GM18858 (cell line): ENCODE results near the gene CCT4.
"Not testable (repeated sequence)": the region's sequence is repeated elsewhere in the genome, so short reads cannot be mapped to it uniquely, and the experiment has no call there.

Source experiments
- ATAC-seq: cut with Tn5 transposase; IDR thresholded peaks from one replicate; pipeline ENCODE4 v1.9.1; 2021; ENCODE audit not compliant: unreplicated experiment

The CCT4 gene

GRCh38 chr2:61888267-61889055 lies at the start of gene CCT4:
CCT4 (minus strand) TSS chr2:61888656; CDS start chr2:61888507, 149 bp downstream.
- ATAC-seq = peak; percentile 57

- no peak for ATAC-seq
Observed at GRCh38 chr2:61937886-61938285, 49.4 kb upstream of the CCT4 start.

- no peak for ATAC-seq
Observed at GRCh38 chr2:61937098-61937497, 48.6 kb upstream of the CCT4 start.

- no peak for ATAC-seq
Observed at GRCh38 chr2:61928826-61929461, 40.5 kb upstream of the CCT4 start.

- no peak for ATAC-seq
Observed at GRCh38 chr2:61926531-61927477, 38.3 kb upstream of the CCT4 start.

- no peak for ATAC-seq
Observed at GRCh38 chr2:61924895-61925663, 36.6 kb upstream of the CCT4 start.

- no peak for ATAC-seq
Observed at GRCh38 chr2:61922714-61923113, 34.3 kb upstream of the CCT4 start.

GRCh38 chr2:61920548-61920947 lies 32.1 kb upstream of the CCT4 start:
- ATAC-seq = no peak

- ATAC-seq = not testable (repeated sequence)
Observed at GRCh38 chr2:61914794-61915193, 26.3 kb upstream of the CCT4 start.

GRCh38 chr2:61911510-61911909 lies 23.1 kb upstream of the CCT4 start:
- ATAC-seq = no peak

- no peak for ATAC-seq
Observed at GRCh38 chr2:61910603-61911002, 22.1 kb upstream of the CCT4 start.

GRCh38 chr2:61909116-61909515 lies 20.7 kb upstream of the CCT4 start:
- ATAC-seq = no peak

GRCh38 chr2:61906186-61906470 lies 17.7 kb upstream of the CCT4 start:
- no peak for ATAC-seq

GRCh38 chr2:61905372-61906185 lies 17.1 kb upstream of the CCT4 start, which contains the start of gene COMMD1:
COMMD1 (plus strand) TSS chr2:61905674; CDS start chr2:61905679, 5 bp downstream.
- peak; percentile 97 for ATAC-seq

- ATAC-seq = no peak
Observed at GRCh38 chr2:61900281-61900680, 11.8 kb upstream of the CCT4 start.

- ATAC-seq = no peak
Observed at GRCh38 chr2:61898810-61899209, 10.4 kb upstream of the CCT4 start.

- ATAC-seq = no peak
Observed at GRCh38 chr2:61887717-61888266, 664 bp downstream of the CCT4 start.

GRCh38 chr2:61885896-61886603 lies 2.4 kb downstream of the CCT4 start:
- no peak for ATAC-seq

- ATAC-seq = no peak
Observed at GRCh38 chr2:61882850-61883249, 5.6 kb downstream of the CCT4 start.
